Spleen (tissue), 7 donors: ENCODE results near the gene TRIM54.

Experiments used
- POLR2A ChIP-seq, 3 donors: fragments of 450-650 bp; IDR thresholded peaks; one replicate each; pipeline ENCODE4 v1.5.1; 2017; ENCODE audit warnings: antibody characterized with exemption in 3 of 3, mild to moderate bottlenecking in 1 of 3
- TF ChIP-seq, protein P1 (sequence below), 11 experiments: fragments of 200-600 bp in 7 of 11; fragments of 450-650 bp in 4 of 11; sonication (generic) in 4 of 11; IDR thresholded peaks in 8 of 11; conservative IDR thresholded peaks in 3 of 11; 1 replicate in 7 of 11; 2 replicates in 4 of 11; pipeline versions ENCODE4 v1.4.0 to v1.8.0; 2016 to 2021; ENCODE audit warnings: antibody characterized with exemption in 11 of 11, inconsistent platforms in 4 of 11, mild to moderate bottlenecking in 1 of 11
- donor health status: DM: no; HTN: no; CAD: no; lungs with moderate emphysema.
- donor health status: DM: no; HTN: no; CAD: no.
- donor health status: DM: no; HTN: no; CAD: no.

DNA sequence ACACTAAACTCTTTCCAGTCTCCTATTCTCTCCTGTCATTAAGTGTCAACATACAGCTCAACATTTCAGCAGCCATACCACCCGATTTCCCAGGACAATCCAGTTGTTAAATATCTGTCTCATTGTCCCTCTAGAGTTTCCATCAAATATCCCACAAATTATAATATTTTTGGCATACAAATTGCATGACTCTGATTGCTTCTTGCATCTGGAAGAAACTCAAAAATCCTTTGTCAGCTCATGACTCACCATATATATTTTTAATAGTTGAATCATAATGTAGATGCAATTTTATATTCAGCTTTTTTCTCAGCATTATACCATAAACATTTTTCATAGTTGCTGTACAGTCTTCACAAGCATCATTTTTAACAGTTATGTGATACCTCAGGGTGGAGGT, 26.6 kb upstream of the TRIM54 start:
- TF ChIP-seq, protein P1, sequence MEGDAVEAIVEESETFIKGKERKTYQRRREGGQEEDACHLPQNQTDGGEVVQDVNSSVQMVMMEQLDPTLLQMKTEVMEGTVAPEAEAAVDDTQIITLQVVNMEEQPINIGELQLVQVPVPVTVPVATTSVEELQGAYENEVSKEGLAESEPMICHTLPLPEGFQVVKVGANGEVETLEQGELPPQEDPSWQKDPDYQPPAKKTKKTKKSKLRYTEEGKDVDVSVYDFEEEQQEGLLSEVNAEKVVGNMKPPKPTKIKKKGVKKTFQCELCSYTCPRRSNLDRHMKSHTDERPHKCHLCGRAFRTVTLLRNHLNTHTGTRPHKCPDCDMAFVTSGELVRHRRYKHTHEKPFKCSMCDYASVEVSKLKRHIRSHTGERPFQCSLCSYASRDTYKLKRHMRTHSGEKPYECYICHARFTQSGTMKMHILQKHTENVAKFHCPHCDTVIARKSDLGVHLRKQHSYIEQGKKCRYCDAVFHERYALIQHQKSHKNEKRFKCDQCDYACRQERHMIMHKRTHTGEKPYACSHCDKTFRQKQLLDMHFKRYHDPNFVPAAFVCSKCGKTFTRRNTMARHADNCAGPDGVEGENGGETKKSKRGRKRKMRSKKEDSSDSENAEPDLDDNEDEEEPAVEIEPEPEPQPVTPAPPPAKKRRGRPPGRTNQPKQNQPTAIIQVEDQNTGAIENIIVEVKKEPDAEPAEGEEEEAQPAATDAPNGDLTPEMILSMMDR (IDR thresholded peaks at IDR 0.05 in 8 of 11, conservative IDR thresholded peaks at IDR 0.05 in 3 of 11) = no peak
- no peak for TF ChIP-seq POLR2A (IDR thresholded peaks at IDR 0.05)
